ENCODE results near the gene RGR. TPM values are rescaled to one million over a fixed set of nuclear protein-coding genes. Genes with fewer than 3 reads are reported as not detected.

Gene RGR
- total and polyA plus RNA-seq, 12 donors = 0.17 TPM; not detected in 11

DNA sequence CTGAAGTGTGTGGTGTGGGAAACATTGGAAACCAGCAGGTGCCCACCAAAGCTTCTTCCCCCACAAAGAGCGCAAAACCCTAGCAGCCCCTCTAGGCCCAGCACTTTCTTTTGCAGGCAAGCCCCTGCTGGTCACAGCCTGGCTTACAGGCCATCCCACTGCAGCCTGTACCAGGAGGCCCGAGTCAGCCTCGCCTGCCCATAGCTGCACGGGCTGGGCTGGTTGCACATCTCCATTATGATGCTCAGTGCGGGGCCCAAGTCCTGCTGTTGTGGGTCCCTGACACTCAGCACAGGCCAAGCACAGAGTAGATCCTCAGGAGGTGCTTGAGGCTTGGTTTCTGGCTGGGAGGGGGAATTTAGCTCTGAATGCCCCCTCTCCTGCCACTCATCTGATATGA is 42.5 kb upstream of the RGR start:
- no peak for DNase-seq
- Histone ChIP-seq H3K27me3 (no peaks in the 10 kb centered on the region), H3K4me3 (no peak overlapping the region), H3K36me3 (replicated peaks in 1 of 2) (no peaks in the 10 kb centered on the region), H3K9me3 (replicated peaks in 1 of 3) (no peaks in the 10 kb centered on the region), H3K27ac (no peak overlapping the region), H3K4me1 (replicated peaks in 1 of 2) (no peaks in the 10 kb centered on the region)
- no peak for TF ChIP-seq CTCF (IDR thresholded peaks at IDR 0.05)
- no peak for TF ChIP-seq POLR2A (IDR thresholded peaks at IDR 0.05)
- WGBS, 4 donors = 89 to 100% (median 91%) methylated on average over 1 to 5 of the region's 5 CpGs
- intact Hi-C loops (cut with DNase I) = no loop called here

- intact Hi-C loops (cut with DNase I) = no loop called here
- 77 to 85% (median 83%) methylated on average over 4 of the region's 4 CpGs for WGBS, 4 donors
- TF ChIP-seq CTCF (IDR thresholded peaks at IDR 0.05) (peak in 1 of 6 experiments; percentile 7), POLR2A (IDR thresholded peaks at IDR 0.05) (no peak)
Observed at GRCh38 chr10:84204122-84204521, 40.7 kb upstream of the RGR start.

DNA sequence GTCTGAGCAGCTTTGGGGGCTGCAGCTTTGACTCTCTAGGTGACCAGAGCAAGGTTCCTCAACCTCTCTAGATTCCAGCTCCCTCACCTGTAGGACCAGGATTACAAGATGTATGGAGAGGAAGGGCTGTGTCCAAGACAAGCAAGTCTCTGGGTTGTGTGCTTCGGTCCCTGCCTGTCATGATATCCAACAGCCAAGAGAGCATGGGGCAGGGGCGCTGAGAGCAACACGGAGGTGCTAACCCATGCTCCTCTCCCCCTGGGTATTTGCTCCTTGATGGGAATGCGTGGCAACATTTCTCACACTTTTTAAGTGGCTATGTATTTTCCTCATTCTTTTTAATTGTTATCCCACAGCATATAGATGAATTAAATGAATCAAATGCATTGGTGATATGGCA is 40.2 kb upstream of the RGR start:
- H3K4me1 ChIP-seq (replicated peaks in 1 of 2) = no peaks in the 10 kb centered on the region
- no peak overlapping the region for H3K4me3 ChIP-seq
- H3K9me3 ChIP-seq (replicated peaks in 1 of 3) = no peaks in the 10 kb centered on the region
- TF ChIP-seq CTCF (IDR thresholded peaks at IDR 0.05) (no peak), POLR2A (IDR thresholded peaks at IDR 0.05) (no peak)
- DNase-seq = no peak
- no peak overlapping the region for H3K27ac ChIP-seq
- no peaks in the 10 kb centered on the region for H3K36me3 ChIP-seq (replicated peaks in 1 of 2)
- intact Hi-C loops (cut with DNase I) = no loop called here
- H3K27me3 ChIP-seq = no peaks in the 10 kb centered on the region
- 85 to 98% (median 92%) methylated on average over 3 to 4 of the region's 4 CpGs for WGBS, 4 donors

More at GRCh38 chr10:84204122-84204521, 40.7 kb upstream of the RGR start:
- no peak overlapping the region for H3K27ac ChIP-seq
- no peaks in the 10 kb centered on the region for H3K4me1 ChIP-seq (replicated peaks in 1 of 2)
- no peaks in the 10 kb centered on the region for H3K9me3 ChIP-seq (replicated peaks in 1 of 3)
- no peaks in the 10 kb centered on the region for H3K27me3 ChIP-seq
- H3K36me3 ChIP-seq (replicated peaks in 1 of 2) = no peaks in the 10 kb centered on the region
- no peak for DNase-seq
- H3K4me3 ChIP-seq = no peak overlapping the region

DNA sequence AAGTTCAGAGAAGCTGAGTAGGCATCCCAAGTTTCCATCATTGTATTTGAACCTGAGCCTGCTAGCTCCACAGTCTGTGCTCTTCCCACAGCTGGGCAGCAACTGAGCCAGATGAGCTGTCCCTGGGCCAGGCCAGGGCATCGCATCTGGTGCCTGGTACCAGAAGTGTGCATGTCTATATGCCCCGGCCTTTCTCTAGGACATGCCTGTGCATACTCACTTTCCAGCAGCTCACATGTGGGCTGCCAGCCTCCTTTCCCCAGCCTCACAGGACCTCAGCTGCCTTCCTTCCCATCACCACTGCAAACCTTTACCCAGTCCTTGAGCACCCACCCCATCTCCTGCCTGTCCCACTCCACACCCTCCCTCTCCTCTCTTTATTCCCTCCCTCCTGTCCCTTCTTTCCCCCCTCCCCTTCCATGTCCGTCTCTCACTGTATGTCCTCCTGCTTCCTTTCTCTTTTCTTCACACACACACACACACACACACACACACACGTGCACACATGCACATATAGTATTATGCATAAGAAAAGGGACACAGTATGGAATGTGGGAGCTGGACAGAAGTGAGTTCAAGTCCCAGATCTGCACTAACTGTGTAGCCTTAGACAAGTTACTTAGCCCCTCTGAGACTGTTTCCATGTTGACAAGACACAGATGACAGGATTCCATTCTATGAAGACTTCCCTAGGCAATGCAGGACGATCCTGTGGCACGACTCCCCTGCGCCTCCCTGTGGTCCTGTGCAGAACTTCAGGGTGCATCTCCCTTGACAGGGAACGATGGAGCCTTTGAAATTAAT is 39.6 kb upstream of the RGR start:
- Histone ChIP-seq H3K4me3 (no peak overlapping the region), H3K4me1 (replicated peaks in 1 of 2) (no peaks in the 10 kb centered on the region), H3K27me3 (no peaks in the 10 kb centered on the region), H3K9me3 (replicated peaks in 1 of 3) (no peaks in the 10 kb centered on the region), H3K27ac (no peak overlapping the region), H3K36me3 (replicated peaks in 1 of 2) (no peaks in the 10 kb centered on the region)
- peak; percentile 38 to 80 (median 58) for DNase-seq
- TF ChIP-seq POLR2A (IDR thresholded peaks at IDR 0.05) (no peak), CTCF (IDR thresholded peaks at IDR 0.05) (peak; percentile 49 to 69 (median 62))
- WGBS, 4 donors = 29 to 52% (median 33%) methylated on average over 6 to 8 of the region's 8 CpGs
- intact Hi-C loops (cut with DNase I) = no loop called here
